GM19463 (cell line): Measurements from ENCODE around the gene GBE1.
"Not testable (repeated sequence)": the region's sequence is repeated elsewhere in the genome, so short reads cannot be mapped to it uniquely, and the experiment has no call there.

Experiments used
- ATAC-seq: cut with Tn5 transposase; IDR thresholded peaks from one replicate; pipeline ENCODE4 v1.9.1; 2021; ENCODE audit warnings: mild to moderate bottlenecking, moderate library complexity; ENCODE audit not compliant: unreplicated experiment

GBE1 gene

DNA sequence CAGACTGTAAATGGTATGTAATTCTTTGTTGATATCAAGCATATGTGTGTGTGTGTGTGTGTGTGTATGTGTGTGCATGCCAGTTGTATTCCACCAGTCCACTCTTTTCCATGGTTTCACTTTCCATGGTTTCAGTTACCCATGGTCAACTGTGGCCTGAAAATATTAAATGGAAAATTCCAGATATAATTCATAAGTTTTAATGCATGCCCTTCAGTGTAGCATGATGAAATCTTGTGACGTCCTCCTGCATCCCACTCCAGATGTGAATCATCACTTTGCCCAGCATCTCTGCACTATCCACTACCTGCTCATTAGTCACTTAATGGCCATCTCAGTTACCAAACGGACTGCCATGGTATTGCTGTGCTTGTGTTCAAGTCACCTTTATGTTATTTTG lies 215.9 kb downstream of the GBE1 start:
- no peak for ATAC-seq

DNA sequence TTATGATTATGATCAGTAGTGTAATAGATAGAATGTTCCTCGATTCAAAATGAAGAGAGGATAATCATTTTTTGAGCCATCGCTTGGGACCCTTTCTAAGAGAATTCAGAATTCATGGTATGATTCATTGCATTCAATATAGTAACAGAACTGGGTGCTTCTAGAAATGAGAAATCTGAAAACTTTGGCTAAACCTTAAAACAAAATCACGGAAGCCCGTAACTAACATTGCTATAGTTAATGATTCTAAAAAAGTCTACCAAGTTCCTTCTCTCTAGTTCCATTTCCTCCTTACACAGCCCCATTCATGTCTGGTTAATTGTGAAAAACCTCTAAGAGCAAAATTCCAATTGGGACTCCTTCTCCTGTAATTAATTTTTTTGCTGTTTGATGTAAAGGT lies 217.1 kb downstream of the GBE1 start:
- ATAC-seq: peak; percentile 80

DNA sequence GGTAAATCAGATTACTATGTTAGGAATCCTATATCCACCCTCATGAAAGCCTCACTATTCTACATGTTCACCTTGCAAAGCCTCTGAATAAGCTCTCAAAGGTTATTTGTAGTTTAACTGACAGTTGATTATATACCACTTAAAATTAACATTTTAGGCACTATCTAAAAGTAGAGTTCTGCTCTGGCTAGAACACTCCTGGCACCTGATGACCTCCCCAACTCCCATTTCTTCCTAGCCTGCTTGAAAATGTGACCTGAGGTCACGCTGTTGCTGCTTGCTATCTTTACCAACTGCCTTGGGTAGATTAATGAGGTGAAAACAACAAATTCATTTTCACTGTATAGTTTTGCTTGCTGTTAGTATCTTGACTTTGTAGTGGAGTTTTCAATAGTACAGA lies 220.7 kb downstream of the GBE1 start:
- no peak for ATAC-seq

DNA sequence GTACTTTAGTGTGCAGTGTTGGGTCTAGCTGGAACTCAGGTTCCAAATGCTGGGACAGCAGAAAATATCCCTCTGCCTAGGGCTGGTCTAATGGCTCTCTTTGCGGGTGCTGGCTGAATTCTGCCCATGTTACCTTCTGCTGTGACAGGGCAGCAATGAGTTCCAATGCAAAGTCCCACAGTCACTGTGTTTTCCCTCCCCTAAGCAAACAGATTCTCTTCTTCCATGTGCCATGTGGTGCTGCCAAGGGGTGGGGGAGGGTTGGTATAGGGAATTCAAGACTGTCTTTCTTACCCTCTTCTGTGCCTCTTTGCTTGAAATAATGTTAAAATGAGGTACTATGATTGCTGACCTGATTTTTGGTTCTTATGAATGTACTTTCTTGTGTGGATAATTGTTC lies 229.6 kb downstream of the GBE1 start:
- no peak for ATAC-seq

DNA sequence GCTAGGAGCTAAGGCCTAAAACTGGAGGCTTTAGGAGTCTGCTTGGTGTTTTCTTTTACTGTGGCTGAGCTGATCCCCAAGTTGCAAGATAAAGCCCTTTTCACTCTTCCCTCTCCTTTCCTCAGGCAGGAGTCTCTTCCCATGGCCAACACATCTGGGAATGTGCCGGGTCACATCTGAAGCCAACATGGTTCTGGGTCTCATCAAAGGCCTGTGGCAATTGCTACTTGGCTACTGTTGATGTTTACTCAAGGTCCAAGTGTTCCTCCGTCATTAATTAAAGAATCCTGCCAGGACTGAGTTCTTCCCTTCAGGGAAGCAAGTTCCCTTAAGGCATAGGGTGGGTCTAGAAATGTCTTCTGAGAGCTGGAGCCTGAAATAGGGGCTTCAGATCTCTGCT lies 230.2 kb downstream of the GBE1 start:
- ATAC-seq: no peak

DNA sequence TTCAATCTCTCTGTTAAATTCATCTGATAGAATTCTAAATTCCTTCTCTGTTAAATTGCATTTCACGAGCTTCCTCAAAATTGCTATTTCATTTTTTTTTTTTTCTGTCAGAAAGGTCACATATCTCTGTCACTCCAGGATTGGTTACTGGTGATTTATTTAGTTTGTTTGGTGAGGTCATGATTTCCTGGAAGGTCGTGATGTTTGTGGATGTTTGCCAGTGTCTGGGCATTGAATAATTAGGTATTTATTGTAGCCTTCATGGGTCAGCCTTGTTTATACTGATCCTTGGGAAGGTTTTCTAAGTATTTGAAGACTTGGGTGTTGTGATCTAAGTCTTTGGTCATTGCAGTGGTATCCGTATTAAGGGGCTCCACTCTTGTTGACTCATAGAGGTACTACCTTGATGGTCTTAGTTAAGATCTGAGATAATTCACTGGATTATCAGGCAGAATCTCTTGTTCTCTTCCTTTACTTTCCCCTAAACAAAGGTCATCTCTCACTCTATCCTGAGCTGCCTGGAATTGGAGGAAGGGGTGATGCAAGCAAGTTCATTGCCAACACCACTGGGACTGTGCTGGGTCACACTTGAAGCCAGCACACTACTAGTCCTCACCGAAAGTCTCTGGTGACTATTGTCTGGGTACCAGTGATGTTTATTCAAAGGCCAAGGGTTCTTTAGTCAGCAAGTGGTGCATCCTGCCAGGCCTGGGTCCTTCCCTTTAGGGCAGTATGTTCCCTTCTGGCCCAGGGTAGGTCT lies 231.1 kb downstream of the GBE1 start:
- no peak for ATAC-seq

DNA sequence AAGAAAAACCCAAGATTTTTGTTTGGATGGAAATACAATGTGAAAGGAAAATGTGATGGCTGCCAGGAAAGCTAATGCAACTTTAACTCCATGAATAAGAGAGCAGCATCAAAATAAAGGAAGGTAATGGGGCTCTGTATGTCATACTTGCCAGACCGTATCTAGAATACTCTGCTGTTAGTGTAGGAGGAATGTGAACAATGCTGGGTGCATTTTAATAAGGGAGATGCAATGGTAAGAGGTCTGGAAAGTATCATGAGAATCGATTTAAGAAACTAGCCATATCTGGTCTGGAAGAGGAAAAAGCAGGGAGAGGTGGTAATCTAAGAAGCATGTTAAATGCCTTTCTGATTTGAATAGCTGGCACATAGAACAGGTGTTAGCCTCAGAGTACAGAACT lies 239.6 kb downstream of the GBE1 start:
- ATAC-seq: no peak

DNA sequence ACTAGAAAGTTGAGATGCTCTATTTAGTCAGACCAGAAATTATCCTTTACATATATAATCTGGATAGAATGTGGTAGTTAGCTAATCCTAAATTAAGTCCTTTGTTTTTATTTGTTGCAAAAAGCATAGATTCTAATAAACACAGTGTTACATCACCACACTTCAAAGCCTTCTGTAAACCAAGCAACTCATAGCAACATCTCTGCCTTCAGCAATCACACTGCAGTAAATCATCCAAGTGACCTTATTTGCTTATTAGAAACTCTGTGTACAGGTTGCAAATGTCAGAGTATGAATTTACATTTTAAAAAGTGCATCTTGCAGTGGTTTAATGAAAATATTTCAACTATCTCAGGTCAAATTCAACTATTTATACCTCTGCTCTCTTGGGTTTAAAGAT lies 242.5 kb downstream of the GBE1 start:
- no peak for ATAC-seq

DNA sequence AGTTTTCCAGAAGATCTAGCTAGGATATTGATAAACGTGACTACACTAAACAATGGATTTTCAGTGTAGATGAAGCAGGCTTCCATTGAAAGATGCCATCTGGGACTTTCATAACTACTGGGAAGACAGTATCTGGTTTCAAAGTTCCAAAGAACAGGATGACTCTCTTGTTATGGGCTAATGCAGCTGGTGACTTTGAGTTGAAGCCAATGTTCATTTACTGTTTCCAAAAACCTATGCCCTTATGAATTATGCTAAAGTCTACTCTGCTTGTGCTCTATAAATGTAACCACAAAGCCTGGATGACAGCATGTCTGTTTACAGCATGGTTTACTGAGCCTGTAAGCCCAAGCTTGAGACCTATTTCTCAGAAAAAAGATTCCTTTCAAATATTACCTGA lies 245.4 kb downstream of the GBE1 start:
- ATAC-seq: no peak

DNA sequence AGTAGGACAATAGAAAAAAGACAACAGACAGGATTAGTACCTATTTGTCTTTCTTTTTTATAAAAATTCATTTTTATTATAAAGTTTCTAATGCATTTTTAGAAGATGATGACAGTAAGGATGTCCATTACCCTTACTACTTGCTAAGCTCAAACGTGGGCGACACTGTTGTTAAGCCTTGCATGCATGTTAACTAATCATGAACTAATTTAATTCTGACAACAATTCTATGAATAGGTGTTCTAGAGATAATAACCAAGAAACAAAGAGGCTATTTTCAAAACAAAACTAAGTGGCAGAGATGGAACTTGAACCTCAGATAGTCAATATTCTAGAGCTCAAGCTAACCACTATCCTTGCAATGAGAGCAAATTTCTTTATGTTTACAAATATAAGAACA lies 247.9 kb downstream of the GBE1 start:
- ATAC-seq: no peak

DNA sequence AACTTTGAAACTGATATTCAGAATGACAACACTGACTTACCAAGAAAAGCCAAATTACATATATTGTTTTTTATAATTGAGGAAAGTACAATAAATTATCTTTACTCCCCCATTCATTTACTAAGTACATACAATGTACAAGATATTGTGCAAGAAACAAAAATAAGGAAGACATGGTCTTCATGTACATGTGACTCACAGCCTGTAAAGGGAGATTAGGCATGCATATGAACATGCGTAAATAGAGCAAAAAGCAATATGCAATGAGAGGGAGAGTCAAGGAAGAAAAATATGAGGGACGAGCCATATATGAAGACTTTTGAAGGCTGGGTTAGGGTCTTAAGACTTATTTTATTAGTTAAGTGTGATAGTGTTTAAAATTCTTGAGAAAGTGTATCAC lies 258.4 kb downstream of the GBE1 start:
- no peak for ATAC-seq

DNA sequence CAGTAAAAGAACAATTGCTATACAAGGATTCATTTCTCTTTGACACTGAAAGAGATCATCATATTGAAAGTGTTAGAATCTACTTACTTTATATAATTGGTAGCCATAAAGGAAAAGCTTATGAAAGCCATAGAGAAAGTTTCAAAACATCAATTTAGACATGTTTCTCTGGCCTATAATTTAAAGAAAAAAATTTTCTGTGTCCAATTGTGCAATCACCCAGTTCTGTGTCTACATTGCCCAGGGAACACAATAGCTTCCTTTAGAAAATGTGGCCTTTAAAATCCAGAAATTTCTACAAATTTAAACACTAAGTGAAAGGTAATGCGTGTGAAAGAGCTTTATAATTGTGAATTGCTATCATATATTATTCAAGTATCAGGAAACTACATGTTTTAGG lies 259.2 kb downstream of the GBE1 start:
- ATAC-seq: no peak

DNA sequence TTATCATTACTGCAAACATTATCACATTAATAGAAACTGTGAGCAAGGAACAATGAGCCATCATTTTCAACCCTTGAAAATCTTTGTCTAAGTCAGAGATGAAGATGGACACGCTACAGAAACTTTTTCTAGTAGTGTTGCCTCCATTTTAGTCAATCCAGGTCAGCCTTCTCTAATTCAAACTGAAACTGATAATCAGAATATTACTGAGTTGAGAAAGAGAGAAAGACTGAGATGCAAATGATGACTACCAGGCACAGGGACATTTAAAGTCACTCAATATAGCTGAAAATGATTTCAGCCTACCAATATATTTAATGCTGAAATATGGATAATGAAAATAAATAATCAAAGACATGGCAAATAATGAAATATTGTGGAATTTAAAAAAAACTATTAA lies 261.4 kb downstream of the GBE1 start:
- ATAC-seq: peak; percentile 72

DNA sequence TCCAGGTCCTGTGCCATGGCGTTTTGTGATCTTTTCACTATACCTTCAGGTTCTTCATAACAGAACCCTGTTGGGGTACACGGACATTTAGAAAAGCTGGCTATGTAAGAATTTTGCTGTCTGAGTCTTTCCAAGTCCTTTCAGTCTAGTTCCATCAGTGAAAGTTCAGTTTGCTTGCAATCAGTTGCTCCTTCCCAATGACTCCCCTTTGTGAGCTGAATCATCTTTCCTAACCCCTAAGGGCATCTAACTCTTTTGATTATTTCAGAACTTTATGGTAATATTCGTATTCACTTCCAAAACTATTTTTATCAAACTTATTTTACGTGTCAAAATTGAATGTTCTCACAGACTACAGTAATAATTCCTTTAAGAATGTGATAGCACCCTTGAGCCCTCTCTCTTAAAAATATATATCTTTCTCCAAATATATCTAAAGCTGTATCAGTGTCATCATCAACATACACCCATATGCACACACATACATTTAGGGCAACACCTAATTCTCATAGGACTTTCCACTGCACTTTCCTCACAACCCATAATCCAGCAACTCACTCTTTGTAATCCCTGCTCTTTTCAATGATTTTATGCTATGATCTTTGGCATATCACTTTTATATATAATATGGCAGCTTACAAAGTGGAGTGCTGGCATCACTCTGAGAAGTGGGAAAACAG lies 263.7 kb downstream of the GBE1 start:
- ATAC-seq: no peak

DNA sequence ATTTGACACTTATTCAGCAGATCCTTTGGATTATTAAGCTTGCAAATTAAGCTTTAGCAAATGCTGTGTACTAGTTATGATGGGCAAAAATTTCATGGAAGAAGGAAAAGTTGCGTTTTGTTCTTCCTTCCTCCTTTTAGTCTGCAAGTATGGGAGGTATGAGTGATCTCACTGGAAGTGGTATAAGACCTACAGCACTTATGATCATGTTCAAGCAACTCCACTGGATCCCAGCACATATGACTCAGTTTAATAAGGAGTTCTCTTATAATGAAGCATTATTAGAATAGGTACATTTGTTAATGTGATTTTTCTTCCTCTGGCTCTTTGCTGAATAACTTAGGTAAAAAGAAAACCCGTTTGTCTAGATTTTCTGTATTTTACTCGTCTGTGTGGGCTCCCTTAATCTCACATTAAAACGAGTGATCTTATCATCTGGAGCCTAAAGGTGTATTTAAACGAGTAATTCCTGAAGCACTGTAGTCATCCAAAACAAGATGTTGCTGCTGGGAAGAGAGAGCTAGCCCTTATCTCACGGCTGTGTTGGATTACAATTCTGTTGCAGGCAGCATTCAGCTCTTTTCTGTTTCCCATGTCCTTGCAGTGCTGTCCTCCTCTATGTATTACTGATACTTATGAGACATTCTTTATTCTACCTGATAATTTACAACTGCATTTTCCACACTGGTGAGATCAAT lies 264.9 kb downstream of the GBE1 start:
- ATAC-seq: no peak

DNA sequence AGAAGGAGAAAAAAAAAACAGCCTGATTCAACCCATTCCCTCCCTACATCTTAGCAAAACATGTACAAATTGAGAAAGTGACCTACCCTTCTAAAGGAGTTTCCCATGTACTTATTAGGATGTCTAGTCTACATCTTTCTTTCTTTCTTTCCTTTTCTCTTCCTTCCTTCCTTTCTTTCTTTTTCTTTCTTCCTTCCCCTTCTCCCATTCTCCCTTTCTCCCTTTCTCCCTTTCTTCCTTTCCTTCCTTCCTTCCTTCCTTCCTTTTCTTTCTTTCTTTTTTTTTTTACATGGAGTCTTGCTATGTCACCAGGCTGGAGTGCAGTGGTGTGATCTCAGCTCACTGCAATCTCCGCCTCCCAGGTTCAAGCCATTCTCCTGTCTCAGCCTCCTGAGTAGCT lies 269.0 kb downstream of the GBE1 start:
- not testable (repeated sequence) for ATAC-seq

DNA sequence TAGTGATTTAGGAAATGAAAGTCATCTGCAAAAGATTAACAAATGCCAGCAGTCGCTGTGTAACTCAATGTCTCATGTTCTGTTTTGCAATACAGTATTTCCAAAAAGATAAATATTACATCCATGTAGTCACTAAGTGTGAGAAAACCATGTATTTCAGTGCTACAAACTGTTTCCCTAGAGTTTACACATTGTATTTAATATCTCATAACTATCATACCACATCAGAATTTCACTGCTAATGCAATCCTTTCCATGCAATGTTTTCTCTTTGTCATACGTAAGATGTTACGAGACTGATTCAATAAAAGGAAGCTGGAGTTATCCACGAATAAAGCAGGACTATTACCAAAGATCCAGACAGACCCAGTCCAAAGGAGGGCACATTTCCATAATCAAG lies 269.4 kb downstream of the GBE1 start:
- no peak for ATAC-seq

DNA sequence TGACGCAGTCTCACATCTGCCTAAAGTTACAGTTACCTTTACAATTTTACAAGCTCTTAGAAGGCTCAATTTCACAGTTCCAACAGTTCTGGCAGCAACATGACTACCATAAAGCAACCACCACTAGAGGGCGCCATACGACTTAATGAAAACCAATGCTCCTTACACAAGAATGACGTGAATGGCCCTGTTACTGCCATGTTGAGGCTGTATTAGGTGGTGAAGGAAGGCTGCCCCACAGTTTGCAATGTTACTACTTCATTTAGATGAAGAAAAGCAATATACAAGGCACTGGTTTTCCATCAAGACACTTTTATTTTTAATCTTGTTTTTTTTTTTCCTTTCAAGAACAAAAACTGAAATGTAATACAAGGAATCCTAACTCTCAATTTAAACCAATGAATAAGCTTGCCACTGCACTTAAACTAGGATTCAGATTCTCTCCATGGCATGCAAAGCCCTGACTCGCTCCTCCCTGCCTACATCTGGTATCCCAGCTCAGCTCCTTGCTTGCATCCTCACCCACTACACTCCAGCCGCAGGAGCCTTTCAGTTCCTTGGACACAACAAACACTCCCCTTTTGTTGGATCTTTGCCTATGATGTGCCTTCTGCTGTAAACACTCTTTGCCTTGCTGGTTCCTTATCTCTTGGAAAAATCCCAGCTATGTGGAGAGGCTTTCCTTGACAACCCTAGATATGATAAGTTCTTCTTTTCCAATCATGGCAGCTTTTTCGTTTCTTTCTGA lies 270.7 kb downstream of the GBE1 start:
- peak; percentile 89 for ATAC-seq

DNA sequence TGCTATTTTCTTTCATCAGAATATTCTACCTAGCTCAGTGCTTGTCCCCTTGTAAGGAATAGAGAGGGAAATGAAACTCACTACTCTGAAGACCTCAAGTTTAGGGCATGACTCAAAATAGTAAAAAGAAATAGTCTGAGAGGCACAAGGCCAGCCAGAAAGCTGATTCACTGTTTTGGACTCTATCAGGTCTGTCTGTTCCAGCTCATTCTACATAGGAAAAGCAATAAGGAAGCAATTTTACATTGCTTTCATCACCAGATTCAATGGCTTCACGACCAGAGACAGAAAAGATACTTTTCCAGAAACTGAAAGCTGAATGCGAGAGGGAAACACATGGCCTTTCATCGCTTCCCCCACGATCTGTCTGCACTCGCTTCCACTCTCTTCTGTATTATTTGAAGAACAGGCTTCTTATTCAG lies 276.0 kb downstream of the GBE1 start:
- ATAC-seq: peak; percentile 97

DNA sequence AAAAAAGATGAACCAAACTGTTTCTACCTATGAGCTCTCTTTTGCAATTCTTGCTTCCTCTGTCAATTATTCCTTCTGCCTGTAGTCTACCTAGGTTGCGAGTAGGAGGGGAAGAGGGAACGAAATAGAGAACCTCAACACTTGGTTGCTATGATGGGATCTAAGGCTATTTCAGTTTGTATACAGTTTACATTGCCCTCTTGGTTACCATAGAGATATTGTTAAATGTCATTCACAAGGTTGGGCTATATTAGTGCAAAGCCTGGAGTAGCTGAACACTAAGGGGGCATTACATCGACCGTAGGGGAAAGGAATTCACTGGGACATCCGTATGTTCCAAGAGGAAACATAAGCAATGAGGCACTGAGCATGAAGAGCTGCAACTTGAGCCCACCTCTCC lies 276.9 kb downstream of the GBE1 start:
- no peak for ATAC-seq

DNA sequence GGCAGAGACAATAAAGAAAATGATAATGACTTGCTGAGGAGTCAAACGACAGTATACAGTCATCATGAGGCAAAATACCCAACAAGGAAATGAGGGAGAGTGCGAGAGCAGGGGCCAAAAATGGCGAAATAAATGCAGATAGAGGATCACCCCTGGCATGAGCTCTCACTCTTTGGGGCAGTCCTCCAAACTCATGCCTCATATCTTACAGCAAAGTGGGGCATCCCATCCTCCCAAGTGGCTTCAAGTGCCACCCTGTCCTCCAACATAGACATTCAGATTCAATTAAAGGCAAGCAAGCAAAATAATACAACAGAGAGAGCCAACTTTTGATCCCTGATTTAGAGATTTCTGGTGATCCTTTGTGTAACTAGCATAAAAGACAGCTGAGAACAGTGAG lies 278.4 kb downstream of the GBE1 start:
- ATAC-seq: no peak
